B cell (primary cell): ENCODE data around the gene XYLT1. TPM values are rescaled to one million over a fixed set of nuclear protein-coding genes. Genes with fewer than 3 reads are reported as not detected.

Experiments
- ATAC-seq: fragments of 200-7000 bp; cut with Tn5 transposase; one replicate; pipeline ENCODE4 v1.10.0; 2021; ENCODE audit warnings: low read depth, mild to moderate bottlenecking, moderate number of reproducible peaks, moderate library complexity
- CTCF ChIA-PET: fragments of 350-600 bp; sonication (Branson Sonifier 250); formaldehyde crosslinking; loops from one replicate; lab custom pipeline; 2021; ENCODE audit warnings: antibody characterized with exemption, inconsistent platforms; lab: Charles Lee
- POLR2A ChIA-PET: fragments of 350-600 bp; sonication (Branson Sonifier 250); formaldehyde crosslinking; loops from one replicate; lab custom pipeline; 2021; ENCODE audit warnings: antibody characterized with exemption; lab: Charles Lee
- DNase-seq: peaks from one replicate; pipeline ENCODE4 v3.0.0; 2013
- H2AFZ ChIP-seq: 2 replicates; pipeline ENCODE4 v1.6.1; 2012; ENCODE audit warnings: mild to moderate bottlenecking, low read depth, low read length; ENCODE audit not compliant: insufficient read depth, poor library complexity, severe bottlenecking
- H3K27ac ChIP-seq, 2 donors: 1 replicate in 1 of 2; 2 replicates in 1 of 2; pipeline ENCODE4 v1.5.1; 2012 to 2013; ENCODE audit warnings: low read length in 2 of 2, mild to moderate bottlenecking in 2 of 2, moderate library complexity in 1 of 2
- H3K27me3 ChIP-seq, 4 experiments: fragments of 200-600 bp in 1 of 4; sonication (generic) in 1 of 4; replicated peaks in 1 of 4; 1 replicate in 2 of 4; 2 replicates in 2 of 4; pipeline versions ENCODE4 v1.6.1 to v1.7.0; 2013 to 2016; ENCODE audit warnings: low read length in 3 of 4, mild to moderate bottlenecking in 2 of 4, mixed read lengths in 1 of 4, moderate library complexity in 1 of 4; ENCODE audit not compliant: insufficient read depth in 4 of 4, control insufficient read depth in 3 of 4; ENCODE audit errors: control extremely low read depth in 1 of 4
- H3K36me3 ChIP-seq, 2 experiments: replicated peaks in 1 of 2; 1 replicate in 1 of 2; 2 replicates in 1 of 2; pipeline versions ENCODE4 v1.6.1 to v1.7.1; 2013; ENCODE audit warnings: low read length in 1 of 2; ENCODE audit not compliant: insufficient read depth in 2 of 2, control insufficient read depth in 1 of 2; ENCODE audit errors: control extremely low read depth in 1 of 2, extremely low read depth in 1 of 2
- H3K4me1 ChIP-seq, 2 donors: fragments of 200-600 bp in 1 of 2; sonication (generic) in 1 of 2; 1 replicate in 1 of 2; 2 replicates in 1 of 2; pipeline versions ENCODE4 v1.5.1 to v1.6.1; 2013 to 2017; ENCODE audit warnings: low read length in 2 of 2; ENCODE audit not compliant: control insufficient read depth in 2 of 2, insufficient read depth in 2 of 2
- H3K4me2 ChIP-seq: replicated peaks from 2 replicates; pipeline ENCODE3; 2012; ENCODE audit warnings: mild to moderate bottlenecking, low read depth, low read length; ENCODE audit not compliant: poor library complexity, severe bottlenecking
- H3K4me3 ChIP-seq, 5 experiments: fragments of 200-600 bp in 1 of 5; sonication (generic) in 1 of 5; 1 replicate in 3 of 5; 2 replicates in 2 of 5; pipeline versions ENCODE4 v1.5.1 to v1.7.0; 2011 to 2016; ENCODE audit warnings: low read length in 4 of 5, mild to moderate bottlenecking in 4 of 5, low read depth in 2 of 5, control low read depth in 1 of 5, moderate library complexity in 1 of 5; ENCODE audit not compliant: insufficient read depth in 1 of 5; ENCODE audit errors: control extremely low read depth in 1 of 5, extremely low read depth in 1 of 5
- H3K79me2 ChIP-seq: fragments of 200-600 bp; sonication (generic); one replicate; pipeline ENCODE4 v1.6.0; 2016; ENCODE audit warnings: low read length; ENCODE audit not compliant: control insufficient read depth, insufficient read depth
- H3K9ac ChIP-seq: fragments of 200-600 bp; sonication (generic); 2 replicates; pipeline ENCODE4 v1.6.1; 2017; ENCODE audit warnings: mild to moderate bottlenecking, low read length, moderate library complexity
- H3K9me3 ChIP-seq, 3 donors: one replicate each; pipeline versions ENCODE4 v1.6.1 to v1.7.1; 2013; ENCODE audit warnings: low read length in 2 of 3; ENCODE audit not compliant: control insufficient read depth in 2 of 3, insufficient read depth in 1 of 3; ENCODE audit errors: control extremely low read depth in 1 of 3
- H4K20me1 ChIP-seq: 2 replicates; pipeline ENCODE4 v1.6.0; 2012; ENCODE audit warnings: mild to moderate bottlenecking, low read length; ENCODE audit not compliant: insufficient read depth, control insufficient read depth, poor library complexity, severe bottlenecking
- H3K27ac Mint-ChIP-seq: one replicate; pipeline ENCODE4 v1.8.0; 2021; ENCODE audit warnings: mixed read lengths
- H3K27me3 Mint-ChIP-seq: one replicate; pipeline ENCODE4 v1.8.0; 2021; ENCODE audit warnings: mixed read lengths
- H3K4me1 Mint-ChIP-seq: one replicate; pipeline ENCODE4 v1.8.0; 2021; ENCODE audit warnings: mixed read lengths
- H3K4me3 Mint-ChIP-seq: one replicate; pipeline ENCODE4 v1.8.0; 2021; ENCODE audit warnings: mixed read lengths
- H3K9me3 Mint-ChIP-seq: one replicate; pipeline ENCODE4 v1.8.0; 2022; ENCODE audit warnings: mixed read lengths; ENCODE audit not compliant: insufficient read depth
- EZH2 ChIP-seq: IDR thresholded peaks from 2 replicates; pipeline ENCODE4 v1.6.1; 2012; ENCODE audit warnings: borderline replicate concordance, low read depth, mild to moderate bottlenecking, moderate library complexity, low read length; ENCODE audit not compliant: insufficient read depth, poor library complexity, severe bottlenecking
- WGBS: methylation state at CpG from one replicate; pipeline ENCODE4 v1.1.5; 2013; ENCODE audit warnings: missing lambda C conversion rate; ENCODE audit not compliant: insufficient coverage; 5-methylcytosine and 5-hydroxymethylcytosine counted together
- intact Hi-C: fragments of 100-400 bp; cut with micrococcal nuclease; formaldehyde crosslinking; loops from one replicate; pipeline ENCODE4 v1.10.0; 2022
- polyA plus RNA-seq: library from polyadenylated mRNA; depleted of rRNA; stranded (reverse); fragments of >200 nt; gene quantifications from 2 replicates; pipeline ENCODE4 v1.2.3, GENCODE V29; 2012
- total RNA-seq, 2 donors: library from RNA; stranded (reverse); fragments of 120-200 nt in 1 of 2; gene quantifications; 1 replicate in 1 of 2; 2 replicates in 1 of 2; pipeline versions ENCODE4 v1.2.3 to v1.2.4, GENCODE V29; 2013 to 2022
- TF ChIP-seq, protein P1 (sequence below): fragments of 200-600 bp; IDR thresholded peaks from one replicate; pipeline ENCODE4 v1.8.0; 2022; ENCODE audit warnings: antibody characterized with exemption, mild to moderate bottlenecking

XYLT1 gene
- total and polyA plus RNA-seq, 2 donors (not counting 1 experiment from before 2014, with no cell fraction given): 8.7 to 59.6 TPM

DNA sequence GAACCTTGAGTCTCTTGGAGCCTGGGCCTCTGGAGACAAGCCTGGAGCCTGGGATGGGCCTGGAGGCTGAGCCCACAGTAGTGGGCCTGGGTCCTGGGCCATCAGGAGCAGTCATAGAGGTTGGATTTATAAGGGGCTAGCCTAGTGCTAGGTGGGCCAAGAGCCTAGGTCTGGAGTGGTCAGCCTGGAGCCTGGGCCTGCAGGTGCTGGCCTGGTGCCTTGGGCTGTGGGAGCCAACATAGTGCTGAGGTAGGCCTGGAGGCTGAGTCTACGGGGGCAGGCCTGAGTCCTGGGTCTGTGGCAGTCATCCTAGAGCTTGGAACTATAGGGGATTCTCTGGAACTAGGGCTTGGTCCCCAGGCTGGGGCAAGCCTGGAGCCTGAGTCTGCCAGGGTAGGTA is 414.1 kb downstream of the XYLT1 start:
- TF ChIP-seq, protein P1, sequence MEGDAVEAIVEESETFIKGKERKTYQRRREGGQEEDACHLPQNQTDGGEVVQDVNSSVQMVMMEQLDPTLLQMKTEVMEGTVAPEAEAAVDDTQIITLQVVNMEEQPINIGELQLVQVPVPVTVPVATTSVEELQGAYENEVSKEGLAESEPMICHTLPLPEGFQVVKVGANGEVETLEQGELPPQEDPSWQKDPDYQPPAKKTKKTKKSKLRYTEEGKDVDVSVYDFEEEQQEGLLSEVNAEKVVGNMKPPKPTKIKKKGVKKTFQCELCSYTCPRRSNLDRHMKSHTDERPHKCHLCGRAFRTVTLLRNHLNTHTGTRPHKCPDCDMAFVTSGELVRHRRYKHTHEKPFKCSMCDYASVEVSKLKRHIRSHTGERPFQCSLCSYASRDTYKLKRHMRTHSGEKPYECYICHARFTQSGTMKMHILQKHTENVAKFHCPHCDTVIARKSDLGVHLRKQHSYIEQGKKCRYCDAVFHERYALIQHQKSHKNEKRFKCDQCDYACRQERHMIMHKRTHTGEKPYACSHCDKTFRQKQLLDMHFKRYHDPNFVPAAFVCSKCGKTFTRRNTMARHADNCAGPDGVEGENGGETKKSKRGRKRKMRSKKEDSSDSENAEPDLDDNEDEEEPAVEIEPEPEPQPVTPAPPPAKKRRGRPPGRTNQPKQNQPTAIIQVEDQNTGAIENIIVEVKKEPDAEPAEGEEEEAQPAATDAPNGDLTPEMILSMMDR: no peak
- no peak for TF ChIP-seq EZH2
- Histone ChIP-seq H3K79me2 (peaks cover 52% of the 10 kb centered on the region), H3K27me3 (no peaks in the 10 kb centered on the region), H3K9ac (no peak overlapping the region), H3K9me3 (peaks cover 2 to 17% (median 2%) of the 10 kb centered on the region in 3 donors), H3K27ac (no peak overlapping the region), H2AFZ (no peak overlapping the region), H4K20me1 (peaks cover 6% of the 10 kb centered on the region), H3K36me3 (no peaks in the 10 kb centered on the region), H3K4me3 (no peak overlapping the region), H3K4me2 (no peak overlapping the region), H3K4me1 (peaks cover 0 to 4% of the 10 kb centered on the region in 2 donors)
- H3K9me3 Mint-ChIP-seq: peaks cover 5% of the 10 kb centered on the region
- intact Hi-C loops: no loop called here
- POLR2A ChIA-PET: no interaction called here
- H3K4me1 Mint-ChIP-seq: peaks cover 16% of the 10 kb centered on the region
- no peaks in the 10 kb centered on the region for H3K27me3 Mint-ChIP-seq
- ATAC-seq (no peak), DNase-seq (no peak)
- H3K27ac Mint-ChIP-seq: no peak overlapping the region
- H3K4me3 Mint-ChIP-seq: no peak overlapping the region
- 82% methylated on average over 1 of the region's 1 CpG for whole genome bisulfite sequencing
- CTCF ChIA-PET: no interaction called here

DNA sequence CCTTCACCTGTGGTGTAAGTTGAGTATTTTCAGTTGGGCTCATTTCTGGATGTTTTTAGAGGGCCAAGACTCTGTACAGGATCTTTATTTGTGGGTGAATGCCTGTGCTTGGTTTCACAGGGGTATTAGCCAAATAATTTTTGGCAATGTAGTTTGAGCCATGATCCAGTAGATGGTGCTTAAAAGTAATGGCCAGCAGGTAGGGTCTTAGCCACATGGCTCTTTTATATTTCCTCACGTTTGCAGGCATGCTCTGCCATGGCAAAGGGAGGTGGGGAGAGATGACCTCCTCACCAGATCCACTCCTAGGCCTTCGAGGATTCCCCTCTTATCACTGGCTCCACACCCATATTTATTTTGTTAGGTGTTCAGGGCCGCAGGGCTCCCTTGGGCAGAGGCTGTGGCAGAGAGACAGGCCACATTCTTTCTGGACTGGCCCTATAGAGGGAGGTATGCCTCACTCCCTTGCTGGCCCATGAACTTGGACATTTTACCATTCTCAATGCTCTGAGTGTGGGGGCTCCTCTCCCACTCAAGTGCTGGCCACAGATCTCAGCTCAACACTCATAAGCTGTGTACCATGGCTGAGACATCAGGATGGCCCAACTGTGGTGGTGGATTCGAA is 417.1 kb downstream of the XYLT1 start:
- peaks cover 6% of the 10 kb centered on the region for H4K20me1 ChIP-seq
- intact Hi-C loops: no loop called here
- no peak overlapping the region for H3K4me3 ChIP-seq
- ATAC-seq (no peak), DNase-seq (no peak)
- Mint-ChIP-seq H3K27me3 (no peaks in the 10 kb centered on the region), H3K9me3 (peaks cover 10% of the 10 kb centered on the region), H3K27ac (no peak overlapping the region), H3K4me1 (peaks cover 9% of the 10 kb centered on the region), H3K4me3 (no peak overlapping the region)
- no peak overlapping the region for H3K4me2 ChIP-seq
- no peak overlapping the region for H2AFZ ChIP-seq
- no peak overlapping the region for H3K9ac ChIP-seq
- ChIA-PET POLR2A (no interaction called here), CTCF (interaction anchor here (0.6 kb wide), 1 partner anchor 200 kb away, joined by 4 read pairs; no protein-coding TSS in a partner anchor)
- H3K36me3 ChIP-seq: no peaks in the 10 kb centered on the region
- 67% methylated on average over 1 of the region's 4 CpGs for WGBS
- H3K79me2 ChIP-seq: peaks cover 62% of the 10 kb centered on the region
- TF ChIP-seq, protein P1: no peak
- no peak for TF ChIP-seq EZH2
- no peaks in the 10 kb centered on the region for H3K27me3 ChIP-seq
- H3K27ac ChIP-seq: no peak overlapping the region
- H3K9me3 ChIP-seq: peaks cover 2 to 17% (median 5%) of the 10 kb centered on the region in 3 donors
- peaks cover 0 to 4% of the 10 kb centered on the region in 2 donors for H3K4me1 ChIP-seq
